Measurements from ENCODE around the gene CASS4.

DNA sequence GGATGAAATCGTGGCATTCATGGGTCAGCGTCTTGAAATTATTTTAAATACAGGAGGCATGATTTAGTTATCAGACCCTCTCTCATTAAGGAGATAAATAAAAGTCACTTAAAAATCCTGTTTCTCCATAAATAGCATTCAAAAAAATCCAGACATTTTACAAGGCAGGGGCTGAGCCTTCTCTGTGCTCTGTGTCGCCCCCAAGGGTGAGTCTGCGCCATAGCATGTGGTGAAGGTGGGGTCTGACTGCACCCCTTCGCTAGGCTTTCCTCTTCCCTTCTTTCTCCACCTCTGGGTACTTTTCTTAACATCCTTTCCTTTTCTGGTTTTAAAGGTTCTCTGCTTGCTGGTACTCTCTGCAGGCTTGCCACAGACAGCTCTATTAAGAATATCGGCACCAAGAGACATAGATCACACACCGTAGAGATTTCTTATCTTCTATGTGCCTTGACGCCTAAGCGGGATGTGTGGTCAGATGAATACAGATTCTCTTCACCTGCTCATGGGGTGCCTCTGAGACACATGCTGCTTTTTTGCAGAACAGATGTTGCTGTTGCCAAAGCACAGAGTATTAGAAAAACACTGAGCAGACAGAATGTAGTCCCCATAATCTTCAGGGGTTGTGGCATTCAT lies 92.4 kb downstream of the CASS4 start:
- TF ChIP-seq, protein P1, sequence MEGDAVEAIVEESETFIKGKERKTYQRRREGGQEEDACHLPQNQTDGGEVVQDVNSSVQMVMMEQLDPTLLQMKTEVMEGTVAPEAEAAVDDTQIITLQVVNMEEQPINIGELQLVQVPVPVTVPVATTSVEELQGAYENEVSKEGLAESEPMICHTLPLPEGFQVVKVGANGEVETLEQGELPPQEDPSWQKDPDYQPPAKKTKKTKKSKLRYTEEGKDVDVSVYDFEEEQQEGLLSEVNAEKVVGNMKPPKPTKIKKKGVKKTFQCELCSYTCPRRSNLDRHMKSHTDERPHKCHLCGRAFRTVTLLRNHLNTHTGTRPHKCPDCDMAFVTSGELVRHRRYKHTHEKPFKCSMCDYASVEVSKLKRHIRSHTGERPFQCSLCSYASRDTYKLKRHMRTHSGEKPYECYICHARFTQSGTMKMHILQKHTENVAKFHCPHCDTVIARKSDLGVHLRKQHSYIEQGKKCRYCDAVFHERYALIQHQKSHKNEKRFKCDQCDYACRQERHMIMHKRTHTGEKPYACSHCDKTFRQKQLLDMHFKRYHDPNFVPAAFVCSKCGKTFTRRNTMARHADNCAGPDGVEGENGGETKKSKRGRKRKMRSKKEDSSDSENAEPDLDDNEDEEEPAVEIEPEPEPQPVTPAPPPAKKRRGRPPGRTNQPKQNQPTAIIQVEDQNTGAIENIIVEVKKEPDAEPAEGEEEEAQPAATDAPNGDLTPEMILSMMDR (IDR thresholded peaks at IDR 0.05) = no peak
- no peak for TF ChIP-seq POLR2A (IDR thresholded peaks at IDR 0.05)
